Activated naive CD4-positive, alpha-beta T cell treated with anti-CD3 and anti-CD28 coated beads, Interleukin-2, amount 10 ng/mL, durations not matched to agents 7 days and 5 days (primary cell): ENCODE data around the gene PARD6A.

ENCODE experiments used
- CTCF ChIA-PET: fragments of 350-600 bp; sonication (Branson Sonifier 250); formaldehyde crosslinking; loops from one replicate; lab custom pipeline; 2021; ENCODE audit warnings: antibody characterized with exemption; lab: Charles Lee
- DNase-seq: peaks from one replicate; pipeline ENCODE4 v3.0.0-alpha.2; 2020
- H3K27ac Mint-ChIP-seq: one replicate; pipeline ENCODE4 v1.8.0; 2021; ENCODE audit warnings: mild to moderate bottlenecking, moderate library complexity, mixed read lengths
- H3K27me3 Mint-ChIP-seq: one replicate; pipeline ENCODE4 v1.8.0; 2021; ENCODE audit warnings: mild to moderate bottlenecking, mixed read lengths
- H3K36me3 Mint-ChIP-seq: one replicate; pipeline ENCODE4 v1.8.0; 2021; ENCODE audit warnings: mixed read lengths
- H3K4me1 Mint-ChIP-seq: one replicate; pipeline ENCODE4 v1.8.0; 2021; ENCODE audit warnings: mixed read lengths
- H3K4me3 Mint-ChIP-seq: one replicate; pipeline ENCODE4 v1.8.0; 2021; ENCODE audit warnings: mild to moderate bottlenecking, moderate library complexity, mixed read lengths
- H3K9me3 Mint-ChIP-seq: one replicate; pipeline ENCODE4 v1.8.0; 2021; ENCODE audit warnings: mixed read lengths

Gene PARD6A, protein sequence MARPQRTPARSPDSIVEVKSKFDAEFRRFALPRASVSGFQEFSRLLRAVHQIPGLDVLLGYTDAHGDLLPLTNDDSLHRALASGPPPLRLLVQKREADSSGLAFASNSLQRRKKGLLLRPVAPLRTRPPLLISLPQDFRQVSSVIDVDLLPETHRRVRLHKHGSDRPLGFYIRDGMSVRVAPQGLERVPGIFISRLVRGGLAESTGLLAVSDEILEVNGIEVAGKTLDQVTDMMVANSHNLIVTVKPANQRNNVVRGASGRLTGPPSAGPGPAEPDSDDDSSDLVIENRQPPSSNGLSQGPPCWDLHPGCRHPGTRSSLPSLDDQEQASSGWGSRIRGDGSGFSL

DNA sequence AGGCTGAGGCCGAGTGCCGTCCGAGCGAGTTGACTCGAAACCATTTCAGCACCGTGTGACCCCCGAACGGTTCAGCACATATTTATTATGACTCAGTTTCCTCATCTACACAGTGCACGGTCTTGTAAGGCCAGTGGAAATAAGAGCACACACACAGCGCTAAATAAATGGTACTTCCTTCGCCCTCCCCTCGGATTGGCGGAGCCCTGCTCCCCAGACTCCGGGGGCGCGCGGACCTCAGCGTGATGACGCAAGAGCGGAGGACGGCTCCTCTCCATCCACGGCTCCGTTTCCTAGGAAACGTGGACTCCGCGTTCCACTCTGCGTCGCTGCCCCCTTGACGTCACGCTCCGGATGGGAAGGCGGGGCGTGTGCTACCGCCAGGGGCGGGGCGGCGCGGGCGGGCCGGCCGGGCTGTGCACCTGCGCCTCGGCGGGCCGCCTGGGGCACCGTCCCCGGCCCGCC, at the start of gene PARD6A:
TSS of gene PARD6A (plus strand) at position 397 of the 465 bp plus-strand sequence. CDS start 79 bp downstream, outside the sequence.
- CTCF ChIA-PET: interaction anchor here (1.1 to 4.9 kb wide), 4 partner anchors 16 to 140 kb away, joined by 3 to 33 read pairs (median 24); partner anchors contain the start of gene CARMIL2
- Mint-ChIP-seq H3K4me1 (peaks cover 34% of the 10 kb centered on the region), H3K27ac (peak within 1 kb of the TSS; percentile 97), H3K36me3 (peaks cover 22% of the 10 kb centered on the region), H3K9me3 (no peaks in the 10 kb centered on the region), H3K27me3 (no peaks in the 10 kb centered on the region), H3K4me3 (peak within 1 kb of the TSS; percentile 95)
- DNase-seq: peak; percentile 98

DNA sequence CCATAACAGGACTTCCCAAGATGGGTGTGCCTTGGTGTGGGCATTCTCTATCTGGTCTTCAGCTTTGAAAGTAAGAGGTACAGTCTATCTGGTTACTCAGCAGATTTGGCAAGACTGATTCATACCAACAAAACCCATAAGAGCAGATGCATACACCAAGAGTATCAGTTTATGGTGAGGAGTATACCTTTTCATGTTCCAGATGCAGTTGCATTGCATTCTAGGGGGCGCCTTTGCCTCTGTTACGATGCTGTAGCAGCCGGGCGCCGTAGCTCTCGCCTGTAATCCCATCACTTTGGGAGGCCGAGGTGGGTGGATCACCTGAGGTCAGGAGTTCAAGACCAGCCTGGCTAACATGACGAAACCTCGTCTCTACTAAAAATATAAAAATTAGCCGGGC, 47.0 kb upstream of the PARD6A start:
- no peaks in the 10 kb centered on the region for H3K4me1 Mint-ChIP-seq
- H3K27ac Mint-ChIP-seq: no peak overlapping the region
- H3K27me3 Mint-ChIP-seq: no peaks in the 10 kb centered on the region
- peak; percentile 25 for DNase-seq
- H3K4me3 Mint-ChIP-seq: no peak overlapping the region
- H3K36me3 Mint-ChIP-seq: peaks cover 45% of the 10 kb centered on the region
- CTCF ChIA-PET: interaction anchor here (0.9 to 1.8 kb wide), 3 partner anchors 13 to 31 kb away, joined by 3 to 6 read pairs (median 4); partner anchors contain the start of gene CARMIL2
- no peaks in the 10 kb centered on the region for H3K9me3 Mint-ChIP-seq

DNA sequence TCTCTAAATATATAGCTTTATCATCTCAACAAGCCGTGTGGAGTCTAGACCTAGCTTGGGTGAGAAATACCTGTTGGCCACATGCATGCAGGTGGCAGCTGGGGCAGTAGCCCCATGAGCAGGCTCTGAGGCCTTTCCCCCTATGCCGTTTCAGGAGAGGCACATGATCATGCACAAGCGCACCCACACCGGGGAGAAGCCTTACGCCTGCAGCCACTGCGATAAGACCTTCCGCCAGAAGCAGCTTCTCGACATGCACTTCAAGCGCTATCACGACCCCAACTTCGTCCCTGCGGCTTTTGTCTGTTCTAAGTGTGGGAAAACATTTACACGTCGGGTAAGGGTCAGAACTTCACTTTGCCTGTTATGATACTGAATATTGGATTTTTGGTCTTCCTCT, 32.5 kb upstream of the PARD6A start:
- H3K36me3 Mint-ChIP-seq: peaks cover 51% of the 10 kb centered on the region
- CTCF ChIA-PET: interaction anchor here (1.9 kb wide), 1 partner anchor 107 kb away, joined by 5 read pairs; no protein-coding TSS in a partner anchor

DNA sequence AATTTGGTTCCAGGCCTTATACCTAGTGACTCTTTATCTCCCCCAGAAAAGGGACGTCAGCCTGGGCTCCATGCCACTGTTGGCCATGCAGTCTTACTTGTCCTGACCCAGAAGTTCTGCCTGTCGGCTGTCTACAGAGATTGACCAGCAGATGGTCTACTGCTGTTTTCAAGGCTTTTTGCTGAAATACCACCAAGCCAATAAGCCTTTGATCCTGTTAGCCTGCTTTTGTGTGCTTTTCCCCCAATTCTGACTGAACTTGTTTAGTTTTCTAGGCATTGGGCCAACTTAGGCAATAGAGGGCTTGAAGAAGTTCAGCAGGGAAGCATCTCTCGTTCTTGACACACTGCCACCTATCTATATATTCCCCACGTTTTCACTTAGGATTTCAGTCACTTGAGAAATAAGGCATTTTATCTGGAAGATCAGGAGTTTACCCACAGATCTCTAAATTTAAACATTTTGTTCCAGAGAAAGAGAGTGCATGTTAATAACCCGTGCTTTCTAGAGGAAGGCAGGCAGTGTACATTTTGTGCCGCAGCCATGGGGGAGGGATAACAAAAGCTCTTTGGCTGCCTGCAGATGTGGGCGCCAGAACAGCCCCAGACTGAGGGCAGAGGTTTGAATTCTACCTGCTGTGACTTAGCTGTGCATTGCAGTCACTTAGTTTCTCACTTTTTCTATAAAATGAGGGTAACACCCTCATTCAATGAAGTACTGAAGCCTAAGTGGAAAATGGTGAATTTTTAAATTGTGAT, 28.2 kb upstream of the PARD6A start:
- Mint-ChIP-seq H3K9me3 (no peaks in the 10 kb centered on the region), H3K4me3 (no peak overlapping the region), H3K27me3 (no peaks in the 10 kb centered on the region), H3K36me3 (peaks cover 47% of the 10 kb centered on the region), H3K27ac (no peak overlapping the region), H3K4me1 (no peaks in the 10 kb centered on the region)
- CTCF ChIA-PET: interaction anchor here (2.3 to 2.5 kb wide), 2 partner anchors 85 to 111 kb away, joined by 10 to 16 read pairs; no protein-coding TSS in a partner anchor
- no peak for DNase-seq

More for the DNA sequence above, 32.5 kb upstream of the PARD6A start:
- no peaks in the 10 kb centered on the region for H3K27me3 Mint-ChIP-seq
- no peak overlapping the region for H3K4me3 Mint-ChIP-seq
- no peaks in the 10 kb centered on the region for H3K9me3 Mint-ChIP-seq
- no peak for DNase-seq
- H3K4me1 Mint-ChIP-seq: no peaks in the 10 kb centered on the region
- H3K27ac Mint-ChIP-seq: no peak overlapping the region

DNA sequence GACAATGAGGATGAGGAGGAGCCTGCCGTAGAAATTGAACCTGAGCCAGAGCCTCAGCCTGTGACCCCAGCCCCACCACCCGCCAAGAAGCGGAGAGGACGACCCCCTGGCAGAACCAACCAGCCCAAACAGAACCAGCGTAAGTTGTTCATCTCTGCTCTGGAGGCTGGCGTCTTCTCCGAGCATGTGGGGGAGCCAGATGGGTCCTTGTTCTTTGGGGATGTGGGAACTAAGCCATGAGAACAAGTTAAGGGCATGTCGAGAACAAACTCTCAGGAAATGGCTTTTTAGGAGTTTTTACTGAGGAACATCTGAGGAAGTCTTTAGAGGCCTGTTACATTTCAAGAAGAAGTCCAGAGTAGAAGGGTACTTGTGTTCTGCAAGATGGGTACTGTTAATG, 24.0 kb upstream of the PARD6A start:
- no peak overlapping the region for H3K27ac Mint-ChIP-seq
- CTCF ChIA-PET: interaction anchor here (1.6 kb wide), 1 partner anchor 8 kb away, joined by 5 read pairs; the partner anchor contains the start of gene CARMIL2
- no peaks in the 10 kb centered on the region for H3K9me3 Mint-ChIP-seq
- no peaks in the 10 kb centered on the region for H3K27me3 Mint-ChIP-seq
- peaks cover 36% of the 10 kb centered on the region for H3K36me3 Mint-ChIP-seq
- no peak for DNase-seq
- no peaks in the 10 kb centered on the region for H3K4me1 Mint-ChIP-seq
- H3K4me3 Mint-ChIP-seq: no peak overlapping the region

DNA sequence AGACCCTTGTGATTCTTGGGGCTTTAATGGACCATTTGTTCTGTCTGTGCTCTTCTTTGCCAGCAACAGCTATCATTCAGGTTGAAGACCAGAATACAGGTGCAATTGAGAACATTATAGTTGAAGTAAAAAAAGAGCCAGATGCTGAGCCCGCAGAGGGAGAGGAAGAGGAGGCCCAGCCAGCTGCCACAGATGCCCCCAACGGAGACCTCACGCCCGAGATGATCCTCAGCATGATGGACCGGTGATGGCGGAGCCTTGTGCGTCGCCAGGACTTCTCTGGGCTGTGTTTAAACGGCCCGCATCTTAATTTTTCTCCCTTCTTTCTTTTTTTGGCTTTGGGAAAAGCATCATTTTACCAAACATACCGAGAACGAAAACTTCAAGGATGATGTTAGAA, 23.1 kb upstream of the PARD6A start:
- DNase-seq: no peak
- CTCF ChIA-PET: interaction anchor here (1.3 to 9.6 kb wide), 3 partner anchors 91 to 117 kb away, joined by 3 to 238 read pairs (median 3); no protein-coding TSS in a partner anchor
- no peak overlapping the region for H3K4me3 Mint-ChIP-seq
- no peaks in the 10 kb centered on the region for H3K27me3 Mint-ChIP-seq
- no peaks in the 10 kb centered on the region for H3K4me1 Mint-ChIP-seq
- no peaks in the 10 kb centered on the region for H3K9me3 Mint-ChIP-seq
- peaks cover 29% of the 10 kb centered on the region for H3K36me3 Mint-ChIP-seq
- no peak overlapping the region for H3K27ac Mint-ChIP-seq

DNA sequence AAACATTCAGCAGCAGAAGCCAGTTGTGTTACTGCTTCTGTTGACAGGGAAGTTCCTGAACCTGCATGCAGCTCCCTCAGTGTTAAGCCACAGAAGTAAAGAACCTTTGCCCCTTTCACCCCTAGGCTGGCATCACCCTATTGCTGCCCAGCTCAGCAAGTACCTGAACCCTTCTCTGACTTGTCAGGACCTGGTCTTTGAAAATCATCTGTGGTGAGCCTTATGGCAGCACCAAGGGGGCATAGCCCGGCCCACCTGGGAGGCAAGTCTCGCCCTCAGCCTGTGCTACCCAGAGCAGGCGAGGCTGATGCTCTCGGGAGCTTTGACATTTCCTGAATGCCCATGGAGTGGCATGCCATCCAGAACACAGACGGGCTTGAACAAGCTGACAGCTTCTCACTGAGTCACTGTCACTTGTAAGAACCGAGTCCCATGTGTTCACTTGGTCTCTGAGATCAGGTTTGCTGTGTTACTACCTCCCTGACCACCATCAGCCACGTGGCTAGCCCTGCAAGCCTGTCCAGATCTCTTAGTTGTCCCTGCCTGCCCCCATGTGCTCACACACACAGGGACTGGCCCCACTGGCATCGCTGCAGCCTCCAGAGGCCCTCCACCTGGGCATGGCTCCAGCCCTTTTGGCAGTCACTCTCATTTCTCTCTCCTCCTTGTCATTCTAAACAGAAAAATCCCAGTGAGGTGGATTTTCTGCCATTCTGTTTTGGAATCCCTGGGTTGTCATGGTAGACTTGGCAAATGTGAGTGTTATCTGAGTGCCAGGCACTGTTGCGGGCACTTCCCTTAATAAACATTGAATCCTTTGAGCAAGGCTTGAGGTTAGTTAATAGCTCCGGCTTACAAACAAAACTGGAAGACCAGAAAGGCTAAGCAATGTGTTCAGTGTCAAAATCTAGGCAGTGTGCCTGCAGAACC, 18.7 kb upstream of the PARD6A start:
- Mint-ChIP-seq H3K27ac (no peak overlapping the region), H3K27me3 (no peaks in the 10 kb centered on the region), H3K36me3 (peaks cover 19% of the 10 kb centered on the region), H3K4me3 (no peak overlapping the region), H3K9me3 (no peaks in the 10 kb centered on the region), H3K4me1 (peaks cover 25% of the 10 kb centered on the region)
- no peak for DNase-seq
- CTCF ChIA-PET: interaction anchor here (0.6 to 9.6 kb wide), 6 partner anchors 17 to 465 kb away, joined by 3 to 238 read pairs (median 40); partner anchors contain the start of genes ACD, CTCF and PARD6A

DNA sequence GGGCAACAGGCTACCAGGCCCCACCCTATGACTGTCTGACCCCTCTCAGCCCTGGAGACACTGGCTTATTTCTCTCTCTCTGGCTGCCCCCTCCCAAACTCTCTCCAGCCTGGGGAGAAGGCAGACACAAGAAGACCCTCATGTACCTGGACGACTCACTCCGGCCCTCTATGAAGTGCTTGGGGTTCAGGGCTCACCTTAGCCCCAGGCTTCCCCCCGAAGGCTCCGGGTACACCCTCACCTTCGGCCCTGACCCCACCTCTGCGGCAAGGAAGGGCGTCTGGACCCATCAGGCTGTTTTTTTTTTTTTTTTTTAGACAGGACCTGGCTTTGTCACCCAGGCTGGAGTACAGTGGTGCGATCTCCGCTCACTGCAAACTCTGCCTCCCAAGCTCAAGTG, 16.7 kb upstream of the PARD6A start:
- Mint-ChIP-seq H3K9me3 (no peaks in the 10 kb centered on the region), H3K4me1 (peaks cover 26% of the 10 kb centered on the region), H3K4me3 (peak overlapping the region; percentile 67), H3K27ac (peak overlapping the region; percentile 80), H3K36me3 (peaks cover 15% of the 10 kb centered on the region), H3K27me3 (no peaks in the 10 kb centered on the region)
- CTCF ChIA-PET: interaction anchor here (0.9 to 9.6 kb wide), 13 partner anchors 8 to 153 kb away, joined by 3 to 238 read pairs (median 12); partner anchors contain the start of genes ACD, C16orf86, CTCF and ENKD1
- no peak for DNase-seq

DNA sequence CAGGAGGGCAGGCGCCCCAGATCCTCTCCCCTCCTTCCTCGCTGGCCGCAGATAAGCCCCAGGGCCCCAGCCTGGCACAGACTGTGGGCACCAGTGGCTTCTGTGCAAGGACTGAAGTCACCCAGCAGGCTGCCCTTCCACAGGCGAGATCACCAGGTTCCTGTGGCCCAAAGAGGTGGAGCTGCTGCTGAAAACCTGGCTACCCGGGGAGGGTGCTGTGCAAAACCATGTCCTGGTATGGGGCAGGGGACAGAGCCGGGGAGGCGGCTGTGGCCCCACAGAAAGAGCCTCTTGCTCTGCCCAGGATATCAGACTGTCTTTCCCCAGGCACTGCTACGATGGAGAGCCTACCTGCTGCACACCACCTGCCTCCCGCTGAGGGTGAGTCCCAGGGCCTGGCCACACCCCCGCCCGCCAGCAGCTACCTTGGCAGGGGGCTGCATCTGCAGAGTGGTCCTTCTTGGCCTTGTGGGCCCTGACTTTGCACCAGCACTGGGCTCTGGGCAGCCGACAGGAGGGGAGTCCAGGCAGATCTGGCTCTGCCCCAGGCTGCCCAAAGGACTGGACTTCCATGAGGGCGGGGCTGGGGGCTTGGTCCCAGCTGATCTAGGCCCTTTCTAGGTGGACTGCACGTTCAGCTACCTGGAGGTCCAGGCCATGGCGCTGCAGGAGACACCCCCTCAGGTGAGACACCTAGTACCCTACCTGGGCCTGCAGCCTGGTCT, 15.2 kb upstream of the PARD6A start:
- H3K4me3 Mint-ChIP-seq: peak overlapping the region; percentile 90
- DNase-seq: no peak
- H3K4me1 Mint-ChIP-seq: peaks cover 29% of the 10 kb centered on the region
- CTCF ChIA-PET: interaction anchor here (0.5 to 9.6 kb wide), 22 partner anchors 10 to 292 kb away, joined by 3 to 238 read pairs (median 4); partner anchors contain the start of genes ACD, ATP6V0D1, C16orf86 and CTCF
- peak overlapping the region; percentile 94 for H3K27ac Mint-ChIP-seq
- H3K36me3 Mint-ChIP-seq: peaks cover 22% of the 10 kb centered on the region
- no peaks in the 10 kb centered on the region for H3K9me3 Mint-ChIP-seq
- H3K27me3 Mint-ChIP-seq: no peaks in the 10 kb centered on the region

DNA sequence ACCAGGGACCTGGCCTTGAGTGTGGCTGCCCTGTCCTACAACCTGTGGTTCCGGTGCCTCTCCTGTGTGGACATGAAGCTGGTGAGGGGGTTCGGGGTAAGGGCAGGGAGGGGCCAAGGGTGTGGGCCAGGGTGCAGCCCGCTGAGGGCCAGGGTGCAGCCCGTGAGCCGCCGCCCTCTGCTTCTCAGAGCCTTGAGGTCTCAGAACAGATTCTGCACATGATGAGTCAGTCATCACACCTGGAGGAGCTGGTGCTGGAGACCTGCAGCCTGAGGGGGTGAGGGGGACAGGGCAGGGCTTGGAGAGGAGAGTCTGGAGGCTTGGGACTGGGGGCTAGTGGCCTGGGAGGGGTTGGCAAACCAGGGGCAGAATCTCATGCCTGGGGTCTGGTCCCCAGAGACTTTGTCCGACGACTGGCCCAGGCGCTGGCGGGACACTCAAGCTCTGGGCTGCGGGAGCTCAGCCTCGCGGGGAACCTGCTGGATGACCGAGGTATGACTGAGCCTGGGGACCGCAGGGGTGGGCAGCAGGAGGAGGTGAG, 13.6 kb upstream of the PARD6A start:
- CTCF ChIA-PET: interaction anchor here (1.2 to 9.6 kb wide), 4 partner anchors 21 to 126 kb away, joined by 3 to 238 read pairs (median 40); no protein-coding TSS in a partner anchor
- Mint-ChIP-seq H3K27ac (peak overlapping the region; percentile 24), H3K9me3 (no peaks in the 10 kb centered on the region), H3K4me3 (peak overlapping the region; percentile 67), H3K4me1 (peaks cover 31% of the 10 kb centered on the region), H3K36me3 (peaks cover 38% of the 10 kb centered on the region), H3K27me3 (no peaks in the 10 kb centered on the region)
- DNase-seq: no peak

DNA sequence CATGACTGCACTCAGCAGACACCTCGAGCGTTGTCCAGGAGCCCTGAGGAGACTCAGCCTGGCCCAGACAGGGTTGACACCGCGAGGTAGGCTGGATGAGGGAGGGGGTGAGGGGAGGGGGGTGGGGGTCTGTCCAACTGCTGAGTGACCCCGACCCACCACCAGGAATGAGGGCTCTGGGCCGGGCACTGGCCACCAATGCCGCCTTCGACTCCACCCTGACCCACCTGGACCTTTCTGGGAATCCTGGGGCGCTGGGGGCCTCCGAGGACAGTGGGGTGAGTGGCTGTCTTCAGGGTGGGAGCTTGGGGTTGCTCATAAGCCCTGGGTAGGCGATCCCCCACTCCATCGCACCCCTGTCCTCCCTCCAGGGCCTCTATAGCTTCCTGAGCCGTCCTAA, 13.1 kb upstream of the PARD6A start:
- CTCF ChIA-PET: interaction anchor here (1.2 to 7.8 kb wide), 4 partner anchors 20 to 127 kb away, joined by 3 to 76 read pairs (median 4); no protein-coding TSS in a partner anchor
- no peak overlapping the region for H3K4me3 Mint-ChIP-seq
- H3K9me3 Mint-ChIP-seq: no peaks in the 10 kb centered on the region
- no peak for DNase-seq
- no peaks in the 10 kb centered on the region for H3K27me3 Mint-ChIP-seq
- H3K36me3 Mint-ChIP-seq: peaks cover 39% of the 10 kb centered on the region
- H3K27ac Mint-ChIP-seq: no peak overlapping the region
- peaks cover 31% of the 10 kb centered on the region for H3K4me1 Mint-ChIP-seq

DNA sequence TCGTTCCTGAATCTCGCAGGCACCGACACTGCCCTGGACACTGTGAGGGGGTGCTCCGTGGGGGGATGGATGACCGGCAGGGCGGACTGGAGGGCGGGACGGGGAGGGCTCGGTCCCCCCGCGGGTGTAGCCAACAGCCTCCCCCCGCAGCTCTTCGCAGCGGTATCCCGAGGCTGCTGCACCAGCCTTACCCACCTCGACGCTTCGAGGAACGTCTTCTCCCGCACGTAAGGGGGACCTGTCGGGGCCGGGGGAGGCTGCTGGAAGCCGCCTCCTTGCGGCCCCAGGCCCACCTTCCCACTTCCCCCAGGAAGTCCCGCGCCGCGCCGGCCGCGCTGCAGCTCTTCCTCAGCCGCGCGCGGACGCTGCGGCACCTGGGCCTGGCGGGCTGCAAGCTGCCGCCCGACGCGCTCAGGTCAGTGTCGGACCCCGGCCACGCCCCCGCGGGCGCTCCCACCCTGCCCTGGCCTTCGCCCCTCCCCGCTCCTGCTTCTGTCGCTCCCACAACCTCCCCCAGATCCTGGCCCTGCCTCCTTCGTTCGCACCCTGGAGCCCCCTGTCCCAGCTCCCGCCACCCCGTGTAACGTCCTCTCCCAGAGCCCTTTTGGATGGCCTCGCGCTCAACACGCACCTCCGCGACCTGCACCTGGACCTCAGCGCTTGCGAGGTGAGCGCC, 12.5 kb upstream of the PARD6A start:
- peaks cover 31% of the 10 kb centered on the region for H3K4me1 Mint-ChIP-seq
- H3K9me3 Mint-ChIP-seq: no peaks in the 10 kb centered on the region
- no peak overlapping the region for H3K4me3 Mint-ChIP-seq
- no peak for DNase-seq
- H3K36me3 Mint-ChIP-seq: peaks cover 39% of the 10 kb centered on the region
- H3K27me3 Mint-ChIP-seq: no peaks in the 10 kb centered on the region
- no peak overlapping the region for H3K27ac Mint-ChIP-seq
- CTCF ChIA-PET: interaction anchor here (1.5 to 7.8 kb wide), 3 partner anchors 20 to 128 kb away, joined by 3 to 76 read pairs (median 4); no protein-coding TSS in a partner anchor
